Adrenal gland (tissue), 12 donors: ENCODE measurements around the gene CAMK4. TPM values are rescaled to one million over a fixed set of nuclear protein-coding genes. Genes with fewer than 3 reads are reported as not detected.

Experiments used
- DNase-seq, 7 donors: peaks; one replicate each; pipeline ENCODE4 v3.0.0-alpha.2; 2019 to 2020
- H3K27ac ChIP-seq, 5 donors: fragments of 200-600 bp; sonication (generic) in 4 of 5; 1 replicate in 3 of 5; 2 replicates in 2 of 5; pipeline versions ENCODE4 v1.5.1 to v1.8.0; 2016 to 2020; ENCODE audit warnings: mild to moderate bottlenecking in 1 of 5
- H3K27me3 ChIP-seq: fragments of 200-600 bp; 2 replicates; pipeline ENCODE4 v1.8.0; 2021
- H3K36me3 ChIP-seq, 2 donors: fragments of 200-600 bp; replicated peaks in 1 of 2; 1 replicate in 1 of 2; 2 replicates in 1 of 2; pipeline versions ENCODE4 v1.5.1 to v1.8.0; 2018 to 2022
- H3K4me1 ChIP-seq, 2 donors: fragments of 200-600 bp; replicated peaks in 1 of 2; 1 replicate in 1 of 2; 2 replicates in 1 of 2; pipeline versions ENCODE4 v1.5.1 to v1.8.0; 2018 to 2021
- H3K4me3 ChIP-seq, 4 donors: fragments of 200-600 bp; sonication (generic) in 3 of 4; one replicate each; pipeline ENCODE4 v1.5.1; 2016 to 2018
- H3K9me3 ChIP-seq, 3 donors: fragments of 200-600 bp; sonication (generic) in 1 of 3; replicated peaks in 1 of 3; 1 replicate in 2 of 3; 2 replicates in 1 of 3; pipeline versions ENCODE4 v1.5.1 to v1.8.0; 2016 to 2021
- POLR2A ChIP-seq, 2 donors: fragments of 450-650 bp; IDR thresholded peaks; one replicate each; pipeline ENCODE4 v1.6.1; 2017; ENCODE audit warnings: antibody characterized with exemption in 2 of 2, mild to moderate bottlenecking in 2 of 2, moderate library complexity in 1 of 2
- WGBS, 4 donors: extraction: QIAGEN DNeasy Blood & Tissue Kit in 2 of 4; methylation state at CpG; one replicate each; pipeline versions ENCODE4 v1.1.5 to v1.1.7; 2013 to 2017; 5-methylcytosine and 5-hydroxymethylcytosine counted together
- intact Hi-C, 2 donors: fragments of 100-400 bp; cut with DNase I; formaldehyde crosslinking; loops; one replicate each; pipeline versions ENCODE4 v1.14.1 to v1.15.0; 2022 to 2023
- polyA plus RNA-seq, 3 donors: library from polyadenylated mRNA; stranded (reverse); fragments of 200-250 nt in 2 of 3; fragments of 350-450 nt in 1 of 3; fragmentation: Illumina TruSeq in 1 of 3; extraction: RNeasy Lipid Tissue Mini Kit (QIAGEN cat#74804) in 1 of 3; gene quantifications; one replicate each; pipeline ENCODE4 v1.2.3, GENCODE V29; 2013 to 2014
- total RNA-seq, 9 donors: library from RNA; depleted of rRNA in 4 of 9; stranded (reverse); fragments of >200 nt in 4 of 9; fragments of 120-200 nt in 1 of 9; fragmentation: NEBNext Ultra II Directional in 1 of 9; extraction: Animal tissue kit (Norgen Biotek cat#: 25700) in 1 of 9; gene quantifications; one replicate each; pipeline versions ENCODE4 v1.1.0 to v1.2.4, GENCODE V29; 2013 to 2023
- TF ChIP-seq, protein P1 (sequence below), 6 experiments: fragments of 450-650 bp in 4 of 6; fragments of 200-600 bp in 2 of 6; sonication (generic) in 1 of 6; IDR thresholded peaks; 1 replicate in 5 of 6; 2 replicates in 1 of 6; pipeline versions ENCODE4 v1.5.1 to v1.8.0; 2016 to 2021; ENCODE audit warnings: antibody characterized with exemption in 6 of 6, mild to moderate bottlenecking in 2 of 6, moderate library complexity in 1 of 6
- donor health status: healthy with polysubstance abuse.
- donor health status: Bipolar disorder and iron deficiency.
- donor health status: DM: yes; HTN: yes; CAD: no.
- donor health status: DM: no; HTN: no; CAD: no.
- donor health status: DM: no; HTN: no; CAD: no.
- donor health status: DM: yes; HTN: yes; CAD: no.

Gene CAMK4
- total and polyA plus RNA-seq, 12 donors = 0.06 to 9.2 (median 2.0) TPM

DNA sequence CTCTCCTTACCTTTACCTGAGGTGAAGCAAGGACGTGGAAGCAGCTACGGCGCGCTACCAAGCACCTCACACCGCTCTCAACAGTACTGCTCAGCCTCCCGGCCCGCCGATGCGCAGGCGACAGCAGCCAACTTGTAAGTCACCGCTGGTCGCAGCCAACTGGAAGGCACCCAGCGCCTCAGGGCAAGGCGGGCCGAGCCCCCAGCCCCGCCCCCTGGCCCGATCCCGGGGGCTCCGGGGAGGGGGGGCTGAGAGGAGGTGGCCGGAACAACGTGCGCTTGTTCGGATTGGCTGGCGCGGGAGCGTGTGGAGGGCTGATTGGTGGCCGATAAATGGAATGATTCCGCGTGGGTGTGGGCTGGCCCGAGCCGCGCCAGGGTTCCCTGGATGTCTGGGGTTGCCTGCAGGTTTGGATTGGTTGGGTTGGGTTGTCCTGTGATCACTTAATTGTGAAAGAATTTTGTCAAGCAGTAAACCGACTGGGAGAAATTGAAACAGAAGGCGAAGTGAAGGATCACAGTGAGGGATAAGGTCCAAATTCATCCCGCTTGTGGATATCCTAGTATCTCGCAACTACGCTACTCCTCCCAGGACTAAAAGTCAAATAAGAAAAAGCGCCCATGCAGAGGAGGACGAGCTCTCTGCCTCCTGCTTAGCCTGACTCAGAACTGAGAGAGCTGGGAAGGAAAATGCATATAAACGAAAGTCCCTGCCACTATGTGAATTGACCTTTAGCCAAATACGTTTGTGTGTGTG lies 288.4 kb downstream of the CAMK4 start, which contains the start of gene STARD4:
Gene STARD4, minus strand, starts transcription at position 161 of the 756 bp plus-strand sequence. CDS start 5,102 bp downstream, outside the sequence.
- peaks cover 0 to 25% of the 10 kb centered on the region in 2 donors for H3K4me1 ChIP-seq
- peak within 1 kb of the TSS; percentile 72 to 94 (median 88) for H3K27ac ChIP-seq
- intact Hi-C loops = no loop called here
- DNase-seq = peak; percentile 97 to 98 (median 98)
- H3K27me3 ChIP-seq = no peaks in the 10 kb centered on the region
- H3K4me3 ChIP-seq = peak within 1 kb of the TSS; percentile 49 to 94 (median 60)
- WGBS, 4 donors = 0 to 1% (median 0%) methylated on average over 19 to 41 of the region's 41 CpGs
- TF ChIP-seq, protein P1, sequence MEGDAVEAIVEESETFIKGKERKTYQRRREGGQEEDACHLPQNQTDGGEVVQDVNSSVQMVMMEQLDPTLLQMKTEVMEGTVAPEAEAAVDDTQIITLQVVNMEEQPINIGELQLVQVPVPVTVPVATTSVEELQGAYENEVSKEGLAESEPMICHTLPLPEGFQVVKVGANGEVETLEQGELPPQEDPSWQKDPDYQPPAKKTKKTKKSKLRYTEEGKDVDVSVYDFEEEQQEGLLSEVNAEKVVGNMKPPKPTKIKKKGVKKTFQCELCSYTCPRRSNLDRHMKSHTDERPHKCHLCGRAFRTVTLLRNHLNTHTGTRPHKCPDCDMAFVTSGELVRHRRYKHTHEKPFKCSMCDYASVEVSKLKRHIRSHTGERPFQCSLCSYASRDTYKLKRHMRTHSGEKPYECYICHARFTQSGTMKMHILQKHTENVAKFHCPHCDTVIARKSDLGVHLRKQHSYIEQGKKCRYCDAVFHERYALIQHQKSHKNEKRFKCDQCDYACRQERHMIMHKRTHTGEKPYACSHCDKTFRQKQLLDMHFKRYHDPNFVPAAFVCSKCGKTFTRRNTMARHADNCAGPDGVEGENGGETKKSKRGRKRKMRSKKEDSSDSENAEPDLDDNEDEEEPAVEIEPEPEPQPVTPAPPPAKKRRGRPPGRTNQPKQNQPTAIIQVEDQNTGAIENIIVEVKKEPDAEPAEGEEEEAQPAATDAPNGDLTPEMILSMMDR (IDR thresholded peaks at IDR 0.05) = no peak
- TF ChIP-seq POLR2A (IDR thresholded peaks at IDR 0.05) = peak; percentile 86 to 93
- no peaks in the 10 kb centered on the region for H3K9me3 ChIP-seq
- no peaks in the 10 kb centered on the region for H3K36me3 ChIP-seq

DNA sequence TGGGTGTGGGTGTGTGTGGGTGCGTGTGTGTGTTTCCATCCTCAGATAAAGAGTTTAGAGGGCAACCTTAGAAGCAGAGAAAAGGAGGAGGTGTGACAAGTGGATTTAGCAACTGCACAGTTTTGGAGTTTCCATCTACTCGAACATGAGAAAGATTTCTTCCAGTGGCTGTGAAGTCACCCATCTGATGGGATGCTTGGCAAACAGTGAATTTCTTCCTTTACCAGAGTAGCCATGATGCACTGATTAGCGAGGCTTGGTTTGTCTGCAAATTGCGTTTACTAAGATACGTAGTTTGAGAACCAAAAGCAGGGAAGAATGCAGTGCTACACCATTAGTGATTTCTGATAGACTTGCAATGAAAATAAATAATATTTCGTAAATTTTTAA lies 288.9 kb downstream of the CAMK4 start:
- intact Hi-C loops = no loop called here
- no peaks in the 10 kb centered on the region for H3K9me3 ChIP-seq
- TF ChIP-seq, protein P1 (IDR thresholded peaks at IDR 0.05) = no peak
- no peak for TF ChIP-seq POLR2A (IDR thresholded peaks at IDR 0.05)
- peaks cover 0 to 25% of the 10 kb centered on the region in 2 donors for H3K4me1 ChIP-seq
- peak overlapping the region; percentile 72 to 94 (median 88) for H3K27ac ChIP-seq
- no peaks in the 10 kb centered on the region for H3K36me3 ChIP-seq
- H3K4me3 ChIP-seq = peak overlapping the region in 3 of 4 donors; percentile 38 to 94 (median 42)
- DNase-seq = peak in 2 of 7 donors; percentile 20 to 25
- 13 to 19% (median 16%) methylated on average over 6 of the region's 6 CpGs for WGBS, 4 donors
- no peaks in the 10 kb centered on the region for H3K27me3 ChIP-seq

DNA sequence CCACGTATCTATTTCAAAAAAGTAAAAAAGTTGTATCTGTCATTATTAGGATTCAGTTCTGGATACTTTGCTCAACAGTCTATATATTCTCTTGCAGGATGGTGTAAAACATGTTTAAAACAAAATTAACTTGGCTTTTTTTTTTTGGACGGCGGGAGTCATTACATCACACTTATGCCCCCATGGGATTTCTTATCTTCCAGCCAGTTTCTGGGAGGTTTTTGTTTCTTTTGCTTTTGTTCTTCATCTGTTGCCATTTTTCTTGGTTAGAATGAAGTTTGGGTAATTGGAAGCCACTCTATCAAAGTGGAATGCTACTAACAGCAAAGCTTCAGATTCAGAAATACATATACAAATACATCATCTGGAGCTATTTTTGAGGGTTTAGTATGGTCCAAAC lies 289.9 kb downstream of the CAMK4 start:
- TF ChIP-seq, protein P1 (IDR thresholded peaks at IDR 0.05) = no peak
- TF ChIP-seq POLR2A (IDR thresholded peaks at IDR 0.05) = no peak

DNA sequence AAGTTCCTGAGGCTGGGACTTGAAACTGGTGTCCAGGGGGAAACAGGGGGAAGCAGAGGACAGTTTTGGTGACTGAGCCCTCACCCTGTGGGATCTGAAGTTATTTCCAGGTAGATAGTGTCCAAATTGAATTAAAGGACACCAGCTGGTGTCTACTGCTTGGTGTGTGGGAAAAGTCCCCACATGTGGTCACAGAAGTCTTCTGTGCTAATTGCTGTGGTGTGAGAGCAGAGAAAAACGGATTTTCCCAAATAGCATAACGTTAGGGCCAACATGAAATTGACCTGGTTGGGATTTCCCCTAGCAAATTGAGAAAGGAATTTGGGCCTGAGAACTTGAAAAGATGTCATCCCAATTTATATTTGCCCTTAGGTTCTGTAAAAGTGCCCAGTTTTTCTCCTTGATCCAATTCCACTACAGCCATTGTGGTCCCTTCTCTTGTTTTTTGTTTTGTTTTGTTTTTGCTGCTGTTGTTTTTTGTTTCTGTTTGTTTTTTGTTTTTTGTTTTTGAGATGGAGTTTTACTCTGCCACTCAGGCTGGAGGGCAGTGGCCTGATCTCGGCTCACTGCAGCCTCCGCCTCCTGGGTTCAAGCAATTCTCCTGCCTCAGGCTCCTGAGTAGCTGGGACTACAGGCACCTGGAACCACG lies 293.8 kb downstream of the CAMK4 start:
- 90 to 98% (median 95%) methylated on average over 5 of the region's 5 CpGs for WGBS, 4 donors
- intact Hi-C loops = no loop called here

More for the DNA sequence above, 289.9 kb downstream of the CAMK4 start:
- Histone ChIP-seq H3K36me3 (no peaks in the 10 kb centered on the region), H3K4me1 (peaks cover 0 to 25% of the 10 kb centered on the region in 2 donors), H3K27me3 (no peaks in the 10 kb centered on the region), H3K27ac (no peak overlapping the region), H3K4me3 (no peak overlapping the region), H3K9me3 (no peaks in the 10 kb centered on the region)
- 80 to 88% (median 82%) methylated on average over 3 of the region's 3 CpGs for WGBS, 4 donors
- intact Hi-C loops = no loop called here
- no peak for DNase-seq

More for the DNA sequence above, 293.8 kb downstream of the CAMK4 start:
- Histone ChIP-seq H3K27me3 (no peaks in the 10 kb centered on the region), H3K9me3 (no peaks in the 10 kb centered on the region), H3K4me3 (no peak overlapping the region), H3K27ac (no peak overlapping the region), H3K4me1 (peaks cover 0 to 7% of the 10 kb centered on the region in 2 donors), H3K36me3 (no peaks in the 10 kb centered on the region)
- DNase-seq = no peak
- TF ChIP-seq, protein P1 (IDR thresholded peaks at IDR 0.05) = no peak
- TF ChIP-seq POLR2A (IDR thresholded peaks at IDR 0.05) = no peak
